Thoracic aorta (tissue), 2 donors: ENCODE results near the gene MOV10L1. TPM values are rescaled to one million over a fixed set of nuclear protein-coding genes. Genes with fewer than 3 reads are reported as not detected.
"Not testable (repeated sequence)": the region's sequence is repeated elsewhere in the genome, so short reads cannot be mapped to it uniquely, and the experiment has no call there.

Experiments
- ATAC-seq: fragments of 150-250 bp; one replicate; pipeline ENCODE4 v1.8.0; 2017; ENCODE audit warnings: low read depth; ENCODE audit not compliant: insufficient number of reproducible peaks, low FRiP score
- DNase-seq: peaks from one replicate; pipeline ENCODE4 v3.0.0-alpha.2; 2020; ENCODE audit warnings: low spot score
- H3K27ac ChIP-seq, 2 donors: fragments of 200-600 bp; sonication (generic); 1 replicate in 1 of 2; 2 replicates in 1 of 2; pipeline ENCODE4 v1.5.1; 2016; ENCODE audit warnings: mild to moderate bottlenecking in 2 of 2, moderate library complexity in 2 of 2
- H3K27me3 ChIP-seq: fragments of 200-600 bp; sonication (generic); replicated peaks from 2 replicates; pipeline ENCODE4 v1.6.0; 2016; ENCODE audit warnings: mild to moderate bottlenecking; ENCODE audit not compliant: insufficient read depth
- H3K36me3 ChIP-seq: fragments of 200-600 bp; sonication (generic); one replicate; pipeline ENCODE4 v1.5.1; 2016
- H3K4me1 ChIP-seq, 2 donors: fragments of 200-600 bp; sonication (generic); 1 replicate in 1 of 2; 2 replicates in 1 of 2; pipeline versions ENCODE4 v1.5.1 to v1.6.0; 2016; ENCODE audit warnings: low read depth in 2 of 2, mild to moderate bottlenecking in 1 of 2; ENCODE audit not compliant: control insufficient read depth in 1 of 2
- H3K4me3 ChIP-seq: fragments of 200-600 bp; sonication (generic); 2 replicates; pipeline ENCODE4 v1.5.1; 2016; ENCODE audit warnings: mild to moderate bottlenecking
- H3K9me3 ChIP-seq: fragments of 200-600 bp; sonication (generic); 2 replicates; pipeline ENCODE4 v1.5.1; 2016
- CTCF ChIP-seq: fragments of 200-600 bp; sonication (generic); IDR thresholded peaks from one replicate; pipeline ENCODE4 v1.5.1; 2019; ENCODE audit warnings: antibody characterized with exemption
- total RNA-seq, 2 donors: library from RNA; depleted of rRNA; stranded (reverse); fragments of >200 nt; gene quantifications; one replicate each; pipeline versions ENCODE4 v1.1.0 to v1.2.3, GENCODE V29; 2016

The MOV10L1 gene
- total RNA-seq, 2 donors from 2014 or later = 4.6 to 7.4 TPM

GRCh38 chr22:50084614-50085021, 5.2 kb upstream of the MOV10L1 start:
- no peaks in the 10 kb centered on the region for H3K9me3 ChIP-seq
- DNase-seq (no peak), ATAC-seq (no peak)
- peaks cover 13 to 25% of the 10 kb centered on the region in 2 donors for H3K4me1 ChIP-seq
- no peaks in the 10 kb centered on the region for H3K36me3 ChIP-seq
- TF ChIP-seq CTCF = no peak
- no peaks in the 10 kb centered on the region for H3K27me3 ChIP-seq
- H3K27ac ChIP-seq = no peak overlapping the region
- no peak overlapping the region for H3K4me3 ChIP-seq

- Histone ChIP-seq H3K27me3 (no peaks in the 10 kb centered on the region), H3K36me3 (no peaks in the 10 kb centered on the region), H3K4me1 (peaks cover 13 to 25% of the 10 kb centered on the region in 2 donors), H3K9me3 (no peaks in the 10 kb centered on the region), H3K27ac (no peak within 1 kb of the TSS), H3K4me3 (no peak within 1 kb of the TSS)
- TF ChIP-seq CTCF = no peak
- ATAC-seq (no peak), DNase-seq (no peak)
These were observed 4.4 kb upstream of the MOV10L1 start, which contains the start of gene MLC1 for GRCh38 chr22:50085211-50085972. MLC1 (minus strand) TSS chr22:50085426; CDS start chr22:50084902, 524 bp downstream.

DNA sequence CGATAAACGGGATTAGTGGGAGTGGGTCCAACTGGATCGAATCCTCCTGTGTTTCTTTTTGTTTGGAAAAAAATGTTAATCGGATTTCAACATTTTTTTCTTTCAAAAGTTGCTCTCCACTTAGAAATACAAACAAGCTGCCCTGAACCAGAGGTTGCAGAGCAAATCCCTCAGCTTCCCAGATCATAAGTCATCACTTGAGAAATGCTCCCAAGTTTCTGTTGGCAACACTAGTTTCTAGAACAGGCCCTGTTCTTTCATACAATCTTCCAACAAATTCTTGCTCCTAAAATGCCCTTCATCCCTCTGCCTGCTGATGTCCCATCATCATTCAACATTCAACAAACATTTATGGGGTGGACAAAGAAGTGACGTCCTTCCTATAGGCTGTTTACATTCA, 3.3 kb upstream of the MOV10L1 start:
- DNase-seq (no peak), ATAC-seq (no peak)
- no peak overlapping the region for H3K4me3 ChIP-seq
- no peaks in the 10 kb centered on the region for H3K9me3 ChIP-seq
- TF ChIP-seq CTCF = no peak
- H3K27ac ChIP-seq = peak overlapping the region in 1 of 2 donors; percentile 56
- H3K27me3 ChIP-seq = no peaks in the 10 kb centered on the region
- H3K36me3 ChIP-seq = no peaks in the 10 kb centered on the region
- peaks cover 13 to 25% of the 10 kb centered on the region in 2 donors for H3K4me1 ChIP-seq

DNA sequence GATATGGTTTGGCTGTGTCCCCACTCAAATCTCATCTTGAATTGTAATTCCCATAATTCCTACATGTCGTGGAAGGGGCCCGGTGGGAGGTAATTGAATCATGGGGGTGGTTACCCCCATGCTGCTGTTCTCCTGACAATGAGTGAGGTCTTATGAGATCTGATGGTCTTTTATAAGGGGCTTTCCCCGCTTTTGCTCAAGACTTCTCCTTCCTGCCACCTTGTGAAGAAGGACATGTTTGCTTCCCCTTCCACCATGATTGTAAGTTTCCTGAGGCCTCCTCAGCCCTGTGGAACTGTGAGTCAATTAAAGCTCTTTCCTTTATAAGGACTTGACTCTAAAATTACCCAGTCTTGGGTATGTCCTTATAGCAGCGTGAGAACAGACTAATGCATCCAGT, 2.8 kb upstream of the MOV10L1 start:
- Histone ChIP-seq H3K27ac (peak overlapping the region in 1 of 2 donors; percentile 56), H3K4me1 (peaks cover 13 to 25% of the 10 kb centered on the region in 2 donors)
- DNase-seq, H3K36me3 ChIP-seq, H3K4me3 ChIP-seq, ATAC-seq, H3K9me3 ChIP-seq, H3K27me3 ChIP-seq: not testable (repeated sequence)

GRCh38 chr22:50087646-50088045, 2.2 kb upstream of the MOV10L1 start:
- ATAC-seq (no peak), DNase-seq (no peak)
- Histone ChIP-seq H3K9me3 (no peaks in the 10 kb centered on the region), H3K27me3 (no peaks in the 10 kb centered on the region), H3K36me3 (no peaks in the 10 kb centered on the region), H3K27ac (no peak overlapping the region), H3K4me3 (no peak overlapping the region), H3K4me1 (peaks cover 13 to 25% of the 10 kb centered on the region in 2 donors)
- TF ChIP-seq CTCF = no peak
